PC-3 (cell line): ENCODE data around the gene CCNT1. TPM values are rescaled to one million over a fixed set of nuclear protein-coding genes. Genes with fewer than 3 reads are reported as not detected.
"Not testable (repeated sequence)": the region's sequence is repeated elsewhere in the genome, so short reads cannot be mapped to it uniquely, and the experiment has no call there.

Experiments used
- ATAC-seq: fragments of 200-7000 bp; cut with Tn5 transposase; 2 replicates; pipeline ENCODE4 v1.9.1; 2020; ENCODE audit warnings: mild to moderate bottlenecking, moderate library complexity
- BruUV-seq: library from RNA; stranded (reverse); fragments of 400-500 nt; replicated peaks from 2 replicates; lab custom pipeline; 2021; lab: Mats Ljungman, UMichigan
- CTCF ChIA-PET: fragments of 300-600 bp; sonication (Branson Sonifier 250); formaldehyde crosslinking; loops from one replicate; lab custom pipeline; 2022; ENCODE audit warnings: antibody characterized with exemption; lab: Charles Lee
- POLR2A ChIA-PET: fragments of 300-600 bp; sonication (Branson Sonifier 250); formaldehyde crosslinking; loops from one replicate; lab custom pipeline; 2022; ENCODE audit warnings: antibody characterized with exemption; ENCODE audit not compliant: unreplicated experiment; lab: Charles Lee
- DNase-seq: peaks from one replicate; pipeline ENCODE4 v3.0.0-alpha.2; 2015
- H2AFZ ChIP-seq: fragments of 300-600 bp; sonication (generic); 2 replicates; pipeline ENCODE4 v1.6.0; 2016; ENCODE audit warnings: antibody characterized with exemption, low read length
- H3F3A ChIP-seq: fragments of 300-600 bp; sonication (generic); one replicate; pipeline ENCODE4 v1.6.0; 2017; ENCODE audit warnings: antibody characterized with exemption, low read length, control low read depth, mild to moderate bottlenecking; ENCODE audit not compliant: unreplicated experiment
- H3K27ac ChIP-seq: fragments of 300-600 bp; sonication (generic); 2 replicates; pipeline ENCODE4 v1.5.1; 2016; ENCODE audit warnings: mild to moderate bottlenecking, low read length
- H3K27me3 ChIP-seq: fragments of 300-600 bp; sonication (generic); 2 replicates; pipeline ENCODE4 v1.6.1; 2016; ENCODE audit warnings: low read length, mixed read lengths
- H3K36me3 ChIP-seq: fragments of 300-600 bp; sonication (generic); 2 replicates; pipeline ENCODE4 v1.6.1; 2016; ENCODE audit warnings: low read depth, mixed run types, low read length, mixed read lengths
- H3K4me1 ChIP-seq: fragments of 300-600 bp; sonication (generic); 2 replicates; pipeline ENCODE4 v1.5.1; 2016; ENCODE audit warnings: low read length; ENCODE audit not compliant: insufficient read depth
- H3K4me2 ChIP-seq: fragments of 300-600 bp; sonication (generic); 2 replicates; pipeline ENCODE4 v1.6.0; 2016; ENCODE audit warnings: low read length
- H3K4me3 ChIP-seq: fragments of 300-600 bp; sonication (generic); 2 replicates; pipeline ENCODE4 v1.5.1; 2016; ENCODE audit warnings: mild to moderate bottlenecking, low read length, mixed read lengths
- H3K79me2 ChIP-seq: fragments of 300-600 bp; sonication (generic); 2 replicates; pipeline ENCODE4 v1.6.1; 2017; ENCODE audit warnings: low read length, mixed read lengths
- H3K9ac ChIP-seq: fragments of 300-600 bp; sonication (generic); 2 replicates; pipeline ENCODE4 v1.6.0; 2016; ENCODE audit warnings: mild to moderate bottlenecking, low read length
- H3K9me2 ChIP-seq: fragments of 300-600 bp; sonication (generic); replicated peaks from 2 replicates; pipeline ENCODE4 v1.6.1; 2016; ENCODE audit warnings: mixed run types, low read length, mixed read lengths
- H3K9me3 ChIP-seq: fragments of 300-600 bp; sonication (generic); 2 replicates; pipeline ENCODE4 v1.6.1; 2016; ENCODE audit warnings: low read length, mixed read lengths
- H4K20me1 ChIP-seq: fragments of 300-600 bp; sonication (generic); 2 replicates; pipeline ENCODE4 v1.6.1; 2016; ENCODE audit warnings: low read length, mixed read lengths
- EZH2 ChIP-seq: fragments of 300-600 bp; sonication (generic); IDR thresholded peaks from one replicate; pipeline ENCODE4 v1.6.1; 2017; ENCODE audit warnings: antibody characterized with exemption, mild to moderate bottlenecking, low read length; ENCODE audit not compliant: unreplicated experiment
- EZH2phosphoT487 ChIP-seq: fragments of 300-600 bp; sonication (generic); IDR thresholded peaks from 2 replicates; pipeline ENCODE4 v1.6.1; 2018; ENCODE audit warnings: mild to moderate bottlenecking, antibody characterized with exemption, low read length, borderline replicate concordance
- intact Hi-C: fragments of 100-400 bp; cut with micrococcal nuclease; formaldehyde crosslinking; loops from 2 replicates; pipeline ENCODE4 v1.9.0; 2023
- total RNA-seq: library from RNA; depleted of rRNA; stranded (reverse); fragments of >200 nt; gene quantifications from 2 replicates; pipeline ENCODE4 v1.2.3, GENCODE V29; 2014
- TF ChIP-seq, protein P1 (sequence below): fragments of 300-600 bp; sonication (generic); conservative IDR thresholded peaks from 2 replicates; pipeline ENCODE4 v1.5.1; 2017; ENCODE audit warnings: antibody characterized with exemption, low read depth, mild to moderate bottlenecking, low read length

CCNT1 gene
- total RNA-seq, 1 experiment from 2014 or later = 20.7 TPM

DNA sequence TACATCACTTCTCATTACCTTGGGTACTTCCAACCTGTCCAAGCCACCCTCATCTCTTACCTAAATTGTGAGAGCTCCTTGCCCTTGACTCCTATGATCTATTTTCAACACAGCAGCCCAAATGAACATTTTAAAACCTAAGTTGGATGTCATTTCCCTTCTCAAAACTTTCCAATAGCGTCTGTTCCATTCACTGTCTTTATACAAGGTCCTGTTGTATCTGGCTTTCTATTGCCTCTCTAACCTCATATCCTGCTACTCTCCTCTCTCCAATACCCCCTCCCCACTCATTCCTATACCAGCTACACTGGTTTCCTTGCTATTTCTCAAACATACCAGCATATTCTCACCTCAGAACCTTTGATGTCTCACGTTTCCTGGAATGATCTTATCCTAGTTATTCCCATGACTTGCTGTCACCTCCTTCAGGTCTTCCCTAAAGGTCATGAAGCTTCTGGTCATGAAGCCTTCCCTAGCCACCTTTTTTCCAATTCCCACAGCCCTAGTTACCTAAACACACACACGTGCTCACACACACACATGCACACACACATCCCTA, 30.4 kb downstream of the CCNT1 start:
- ChIA-PET POLR2A (no interaction called here), CTCF (no interaction called here)
- DNase-seq (no peak), ATAC-seq (no peak)
- H3F3A ChIP-seq = no peaks in the 10 kb centered on the region
- intact Hi-C loops = no loop called here
- H3K79me2 ChIP-seq = peaks cover 22% of the 10 kb centered on the region
- H3K4me2 ChIP-seq = no peak overlapping the region
- no peak overlapping the region for H3K9ac ChIP-seq
- no peak overlapping the region for H3K27ac ChIP-seq
- peaks cover 15% of the 10 kb centered on the region for H4K20me1 ChIP-seq
- no peaks in the 10 kb centered on the region for H3K9me3 ChIP-seq
- H3K4me1 ChIP-seq = no peaks in the 10 kb centered on the region
- BruUV-seq = no TSS peak
- H3K9me2 ChIP-seq = no peaks in the 10 kb centered on the region
- H3K27me3 ChIP-seq = no peaks in the 10 kb centered on the region
- peaks cover 31% of the 10 kb centered on the region for H3K36me3 ChIP-seq
- H3K4me3 ChIP-seq = no peak overlapping the region
- H2AFZ ChIP-seq = no peak overlapping the region
- TF ChIP-seq EZH2 = no peak
- no peak for TF ChIP-seq EZH2phosphoT487
- TF ChIP-seq, protein P1, sequence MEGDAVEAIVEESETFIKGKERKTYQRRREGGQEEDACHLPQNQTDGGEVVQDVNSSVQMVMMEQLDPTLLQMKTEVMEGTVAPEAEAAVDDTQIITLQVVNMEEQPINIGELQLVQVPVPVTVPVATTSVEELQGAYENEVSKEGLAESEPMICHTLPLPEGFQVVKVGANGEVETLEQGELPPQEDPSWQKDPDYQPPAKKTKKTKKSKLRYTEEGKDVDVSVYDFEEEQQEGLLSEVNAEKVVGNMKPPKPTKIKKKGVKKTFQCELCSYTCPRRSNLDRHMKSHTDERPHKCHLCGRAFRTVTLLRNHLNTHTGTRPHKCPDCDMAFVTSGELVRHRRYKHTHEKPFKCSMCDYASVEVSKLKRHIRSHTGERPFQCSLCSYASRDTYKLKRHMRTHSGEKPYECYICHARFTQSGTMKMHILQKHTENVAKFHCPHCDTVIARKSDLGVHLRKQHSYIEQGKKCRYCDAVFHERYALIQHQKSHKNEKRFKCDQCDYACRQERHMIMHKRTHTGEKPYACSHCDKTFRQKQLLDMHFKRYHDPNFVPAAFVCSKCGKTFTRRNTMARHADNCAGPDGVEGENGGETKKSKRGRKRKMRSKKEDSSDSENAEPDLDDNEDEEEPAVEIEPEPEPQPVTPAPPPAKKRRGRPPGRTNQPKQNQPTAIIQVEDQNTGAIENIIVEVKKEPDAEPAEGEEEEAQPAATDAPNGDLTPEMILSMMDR = no peak

DNA sequence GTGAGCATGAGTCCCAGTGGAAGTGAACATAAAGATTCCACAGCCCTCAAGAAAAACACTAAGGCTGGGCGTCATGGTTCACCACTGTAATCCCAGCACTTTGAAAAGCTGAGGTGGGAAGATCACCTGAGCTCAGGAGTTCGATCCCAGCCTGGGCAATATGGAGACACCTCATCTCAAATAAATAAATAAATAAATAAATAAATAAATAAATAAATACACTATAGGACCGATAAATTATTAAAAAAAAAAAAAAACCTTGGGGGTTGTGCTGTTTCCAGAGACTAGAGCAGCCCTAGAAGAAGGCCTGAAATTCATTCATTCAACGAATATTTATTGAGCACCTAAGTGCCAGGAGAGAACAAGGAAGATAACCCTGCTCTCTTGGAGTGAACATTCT, 33.0 kb downstream of the CCNT1 start:
- intact Hi-C loops = no loop called here
- Histone ChIP-seq H3K79me2 (peaks cover 35% of the 10 kb centered on the region), H3K27ac (no peak overlapping the region), H3K4me1 (peaks cover 22% of the 10 kb centered on the region), H3K9ac (no peak overlapping the region), H4K20me1 (peaks cover 33% of the 10 kb centered on the region), H3K4me3 (no peak overlapping the region), H3K36me3 (peaks cover 24% of the 10 kb centered on the region), H3K9me3 (no peaks in the 10 kb centered on the region), H3F3A (no peaks in the 10 kb centered on the region), H2AFZ (no peak overlapping the region), H3K27me3 (no peaks in the 10 kb centered on the region), H3K4me2 (no peak overlapping the region), H3K9me2 (no peaks in the 10 kb centered on the region)
- no TSS peak for BruUV-seq
- TF ChIP-seq, protein P1 = no peak
- no peak for TF ChIP-seq EZH2phosphoT487
- ATAC-seq = no peak
- CTCF ChIA-PET = no interaction called here
- no peak for DNase-seq
- POLR2A ChIA-PET = no interaction called here

GRCh38 chr12:48682927-48683326, 33.6 kb downstream of the CCNT1 start:
- POLR2A ChIA-PET = interaction anchor here (0.8 kb wide), 1 partner anchor 27 kb away, joined by 3 read pairs; no protein-coding TSS in a partner anchor
- CTCF ChIA-PET = no interaction called here
- ATAC-seq (no peak), DNase-seq (no peak)
- H2AFZ ChIP-seq = peak overlapping the region; percentile 87; the same call in 1 of the 2 replicates
- intact Hi-C loops = no loop called here
- H3K4me1 ChIP-seq = peaks cover 25% of the 10 kb centered on the region
- no peaks in the 10 kb centered on the region for H3K9me2 ChIP-seq
- no peaks in the 10 kb centered on the region for H3K27me3 ChIP-seq
- H3K4me2 ChIP-seq = peak overlapping the region; percentile 78
- peak overlapping the region; percentile 74; the same call in 1 of the 2 replicates for H3K4me3 ChIP-seq
- H3K36me3 ChIP-seq = peaks cover 26% of the 10 kb centered on the region
- no peaks in the 10 kb centered on the region for H3F3A ChIP-seq
- H3K27ac ChIP-seq = no peak overlapping the region
- TF ChIP-seq EZH2 = no peak
- TF ChIP-seq, protein P1 = no peak
- no peak for TF ChIP-seq EZH2phosphoT487
- BruUV-seq = no TSS peak
- no peak overlapping the region for H3K9ac ChIP-seq
- no peaks in the 10 kb centered on the region for H3K9me3 ChIP-seq
- peaks cover 37% of the 10 kb centered on the region for H4K20me1 ChIP-seq
- peaks cover 41% of the 10 kb centered on the region for H3K79me2 ChIP-seq

GRCh38 chr12:48682533-48682905, 34.0 kb downstream of the CCNT1 start:
- Histone ChIP-seq H3K4me3 (peak overlapping the region; percentile 74), H3K4me2 (peak overlapping the region; percentile 78), H3K79me2 (peaks cover 45% of the 10 kb centered on the region), H2AFZ (peak overlapping the region; percentile 87), H4K20me1 (peaks cover 40% of the 10 kb centered on the region), H3K9ac (peak overlapping the region; percentile 57), H3K36me3 (peaks cover 27% of the 10 kb centered on the region), H3K4me1 (peaks cover 25% of the 10 kb centered on the region)
- H3F3A ChIP-seq, DNase-seq, ATAC-seq, CTCF ChIA-PET, H3K27me3 ChIP-seq, H3K9me3 ChIP-seq, intact Hi-C loops, BruUV-seq, H3K27ac ChIP-seq, H3K9me2 ChIP-seq: not testable (repeated sequence)
- POLR2A ChIA-PET = interaction anchor here (0.6 to 0.8 kb wide), 3 partner anchors 20 to 107 kb away, joined by 3 to 6 read pairs (median 5); no protein-coding TSS in a partner anchor
